ENCODE measurements around the gene ARHGEF2.

DNA sequence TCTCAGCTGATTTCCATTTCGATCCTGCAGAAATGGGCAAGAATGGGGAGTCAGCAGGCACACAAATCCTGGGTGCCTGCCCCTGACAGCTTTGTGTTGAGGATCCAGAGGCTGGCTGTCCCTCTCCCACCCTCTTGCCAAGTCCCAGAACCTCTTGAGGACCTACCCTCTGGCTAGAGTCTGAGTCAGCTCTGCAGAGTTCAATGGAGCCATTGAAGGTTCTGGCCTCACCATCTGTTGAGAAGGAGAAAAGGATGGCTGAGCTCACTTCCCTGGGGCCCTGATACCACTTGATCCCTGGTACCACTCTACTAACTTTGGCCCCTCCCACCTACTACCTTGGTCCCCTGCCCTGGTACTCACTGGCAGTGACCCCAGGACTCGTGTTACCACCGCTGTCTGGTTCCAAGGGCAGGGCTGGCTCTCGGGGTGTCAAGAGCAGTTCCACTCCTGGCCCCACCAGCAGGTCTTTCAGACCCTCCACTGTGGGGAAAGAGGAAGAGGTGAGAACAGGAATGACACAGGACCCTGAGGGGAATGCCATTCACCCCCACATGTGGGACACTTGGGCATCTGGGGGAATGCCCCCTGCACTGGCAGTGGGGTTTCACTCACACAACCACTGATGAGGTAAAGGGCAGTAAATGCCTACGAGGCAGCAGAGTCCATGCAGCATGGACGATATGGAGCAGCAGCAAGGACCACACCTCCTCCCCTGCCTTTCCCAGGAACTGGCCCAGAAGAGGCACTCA is 26.4 kb downstream of the ARHGEF2 start:
- no peak for TF ChIP-seq CTCF (IDR thresholded peaks at IDR 0.05)
- no peak for TF ChIP-seq POLR2A (IDR thresholded peaks at IDR 0.05)
- TF ChIP-seq EP300 (IDR thresholded peaks at IDR 0.05) = no peak
